Measurements from ENCODE around the gene TDO2.
"Not testable (repeated sequence)": the region's sequence is repeated elsewhere in the genome, so short reads cannot be mapped to it uniquely, and the experiment has no call there.

Gene TDO2

DNA sequence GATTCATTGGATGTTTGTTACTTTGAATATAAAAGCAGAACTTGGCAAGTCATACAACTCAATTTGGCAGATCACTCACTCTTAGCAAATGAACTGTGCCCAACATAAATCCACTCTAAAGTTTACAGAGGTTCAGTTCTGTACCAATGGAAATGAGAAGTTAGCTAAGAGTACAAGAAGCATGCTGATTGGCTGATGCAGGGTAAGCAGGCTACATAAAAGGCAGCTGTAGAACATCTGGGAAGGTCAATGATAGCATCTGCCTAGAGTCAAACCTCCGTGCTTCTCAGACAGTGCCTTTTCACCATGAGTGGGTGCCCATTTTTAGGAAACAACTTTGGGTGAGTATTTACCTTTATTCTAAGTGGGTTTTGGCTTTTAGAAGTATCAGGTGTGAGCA lies at the start of gene TDO2:
Gene TDO2, plus strand, starts transcription at position 244 of the 400 bp plus-strand sequence. Its CDS starts 63 bp downstream, at position 307.
- DNase-seq (ENCODE audit: low spot score) = no peak

DNA sequence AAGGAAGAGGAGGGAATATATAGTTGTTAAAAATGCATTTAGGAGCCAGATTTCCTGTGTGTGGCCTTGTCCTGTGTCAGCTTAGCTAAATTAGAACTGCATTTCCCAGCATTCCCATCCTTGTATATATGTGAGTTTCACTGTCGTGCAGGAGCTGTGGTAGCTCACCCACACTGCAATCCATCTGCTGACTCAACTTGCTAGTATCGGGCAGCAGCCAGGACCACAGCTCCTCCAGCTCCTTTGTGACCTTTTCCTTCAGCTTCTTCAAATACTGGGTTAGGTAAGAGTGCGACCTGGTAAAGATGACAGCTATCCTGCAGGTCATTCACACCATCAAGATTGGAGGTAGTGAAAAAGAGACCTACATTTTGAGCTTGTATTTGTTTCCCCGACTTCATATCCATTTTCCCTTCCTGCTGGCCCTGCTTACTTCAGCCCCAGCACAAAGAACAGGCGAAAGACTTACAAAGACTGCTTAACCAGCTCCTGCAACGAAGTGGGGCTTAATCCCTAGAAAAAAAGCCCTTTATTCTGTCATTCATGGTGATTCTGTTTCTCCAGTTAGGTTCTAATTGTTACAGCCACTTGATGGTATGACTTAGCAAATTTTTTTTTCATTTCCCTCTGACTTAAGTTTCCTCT lies 48.8 kb upstream of the TDO2 start:
- no peak for DNase-seq (ENCODE audit: low spot score)

DNA sequence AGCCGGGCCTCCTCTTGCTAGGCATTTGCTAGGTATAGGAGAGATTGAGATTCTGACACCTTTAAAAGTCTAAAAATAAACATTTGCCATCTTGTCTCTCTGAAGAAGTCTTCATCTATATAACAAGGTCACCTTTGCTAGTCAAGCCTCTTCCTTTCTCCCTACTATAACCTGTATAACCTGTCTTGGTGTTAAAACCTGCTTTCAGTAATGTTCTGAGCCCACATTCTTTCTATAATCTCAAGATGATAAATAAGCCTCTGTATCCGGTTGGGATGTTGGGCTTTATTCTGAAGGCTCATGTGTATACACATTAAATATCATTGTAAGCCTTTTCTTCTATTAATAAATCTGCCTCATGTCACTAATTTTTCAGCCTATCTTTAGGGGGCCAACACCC lies 47.6 kb upstream of the TDO2 start:
- no peak for DNase-seq (ENCODE audit: low spot score)

DNA sequence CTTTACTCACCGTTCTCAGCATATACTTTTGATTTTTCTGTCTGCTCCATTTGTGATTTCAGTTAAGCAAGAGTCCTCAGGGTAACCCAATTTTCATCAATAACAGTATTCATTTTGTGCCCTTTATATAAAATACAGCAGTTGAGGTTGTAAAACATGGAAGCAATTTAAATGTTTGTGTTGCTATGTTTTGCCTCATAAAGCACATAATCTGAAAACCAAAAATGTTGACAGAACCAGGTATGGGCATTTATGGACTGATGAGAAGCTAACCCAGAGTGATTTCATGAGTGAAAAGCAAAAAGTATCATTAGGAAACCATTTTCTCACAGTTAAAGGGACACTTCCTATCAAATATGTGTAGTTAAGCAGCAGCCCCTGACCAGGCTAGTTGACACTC lies 37.3 kb upstream of the TDO2 start, which contains the start of gene ASIC5:
Gene ASIC5, minus strand, starts transcription at position 101 of the 400 bp plus-strand sequence. Its CDS starts 51 bp downstream, at position 50.
- no peak for DNase-seq (ENCODE audit: low spot score)

DNA sequence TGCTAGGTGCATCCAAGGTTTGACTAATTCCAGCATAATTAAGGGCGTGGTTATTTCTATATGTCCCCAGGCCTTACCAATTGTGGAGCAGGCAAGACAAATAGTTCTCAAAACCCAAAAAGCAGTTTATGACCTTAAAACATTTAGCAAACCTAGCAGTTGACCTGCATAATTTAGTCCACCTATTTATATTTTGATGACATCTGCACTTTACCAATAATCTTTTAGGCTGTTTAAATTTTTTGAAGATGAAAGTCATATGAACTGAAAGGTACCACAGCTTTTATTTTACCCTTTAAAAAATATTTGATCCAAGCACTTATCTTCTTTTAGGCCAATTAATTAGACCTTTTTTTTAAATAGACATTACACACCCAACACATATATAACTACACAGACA lies 27.6 kb upstream of the TDO2 start:
- DNase-seq (ENCODE audit: low spot score) = no peak

DNA sequence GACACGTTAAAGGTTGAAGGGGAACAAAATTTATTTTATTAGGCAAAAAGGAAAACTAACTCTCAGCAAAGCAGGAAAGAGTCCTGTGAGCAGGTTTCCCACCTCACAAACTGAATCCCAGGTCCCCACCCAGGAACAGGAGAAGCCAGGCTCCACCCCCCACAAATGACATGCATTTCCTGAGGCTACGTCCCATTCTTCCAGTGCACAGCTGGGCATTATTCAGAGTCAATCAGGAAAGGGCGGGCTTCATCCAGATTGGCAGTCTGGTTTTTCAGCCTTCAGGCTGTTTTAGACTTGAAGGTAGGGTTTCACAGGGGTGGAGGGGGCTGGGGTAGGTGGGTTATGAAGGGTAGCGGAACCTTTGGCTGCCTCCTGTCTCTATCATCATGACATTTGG lies 25.5 kb upstream of the TDO2 start:
- DNase-seq (ENCODE audit: low spot score) = no peak

DNA sequence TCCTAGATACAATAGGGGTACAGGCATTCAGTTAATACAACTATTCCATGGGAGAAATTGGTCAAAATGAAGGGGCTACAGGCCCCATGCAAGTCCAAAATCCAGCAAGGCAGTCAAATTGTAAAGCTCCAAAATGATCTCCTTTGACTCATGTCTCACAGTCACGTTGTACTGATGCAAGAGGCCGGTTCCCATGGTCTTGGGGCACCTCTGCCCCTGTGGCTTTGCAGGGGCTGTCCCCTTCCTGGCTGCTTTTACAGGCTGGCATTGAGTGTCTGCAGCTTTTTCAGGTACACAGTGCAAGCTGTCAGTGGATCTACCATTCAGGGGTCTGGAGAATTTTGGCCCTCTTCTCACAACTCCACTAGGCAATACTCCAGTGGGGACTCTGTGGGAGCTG lies 24.9 kb upstream of the TDO2 start:
- no peak for DNase-seq (ENCODE audit: low spot score)

DNA sequence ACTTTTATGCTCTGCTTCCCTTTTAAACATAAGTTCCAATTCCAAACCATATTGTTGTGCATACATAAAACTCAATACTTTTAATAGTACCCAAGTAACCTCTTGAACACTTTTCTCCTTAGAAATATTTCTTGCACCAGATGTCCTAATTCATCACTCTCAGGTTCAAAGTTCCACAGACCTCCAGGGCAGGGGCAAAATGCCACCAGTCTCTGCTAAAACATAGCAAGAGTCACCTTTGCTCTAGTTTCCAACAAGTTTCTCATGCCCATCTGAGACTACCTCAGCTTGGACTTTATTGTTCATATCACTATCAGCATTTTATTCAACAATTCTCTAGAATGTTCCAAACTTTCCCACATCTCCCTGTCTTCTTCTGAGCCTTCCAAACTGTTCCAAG lies 23.7 kb upstream of the TDO2 start:
- no peak for DNase-seq (ENCODE audit: low spot score)

DNA sequence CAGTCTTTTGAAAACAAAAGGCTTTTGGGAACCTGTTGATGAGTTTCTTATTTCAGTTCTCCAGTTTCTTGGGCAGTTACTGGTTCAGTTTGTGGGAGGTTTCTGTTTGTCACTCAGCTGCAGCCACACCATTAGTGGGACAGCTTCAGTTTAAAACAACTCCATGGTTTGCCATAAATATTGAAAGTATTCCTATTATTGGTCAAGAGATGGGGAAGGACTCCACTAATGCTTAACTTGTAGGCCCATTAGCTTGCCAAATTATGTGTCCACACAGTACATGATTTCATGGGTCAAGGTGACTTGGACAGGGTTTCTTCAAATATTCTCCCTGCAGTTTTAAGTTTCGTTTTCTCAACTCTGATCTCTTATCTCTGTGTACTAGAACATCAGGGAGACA lies 21.9 kb upstream of the TDO2 start:
- no peak for DNase-seq (ENCODE audit: low spot score)

DNA sequence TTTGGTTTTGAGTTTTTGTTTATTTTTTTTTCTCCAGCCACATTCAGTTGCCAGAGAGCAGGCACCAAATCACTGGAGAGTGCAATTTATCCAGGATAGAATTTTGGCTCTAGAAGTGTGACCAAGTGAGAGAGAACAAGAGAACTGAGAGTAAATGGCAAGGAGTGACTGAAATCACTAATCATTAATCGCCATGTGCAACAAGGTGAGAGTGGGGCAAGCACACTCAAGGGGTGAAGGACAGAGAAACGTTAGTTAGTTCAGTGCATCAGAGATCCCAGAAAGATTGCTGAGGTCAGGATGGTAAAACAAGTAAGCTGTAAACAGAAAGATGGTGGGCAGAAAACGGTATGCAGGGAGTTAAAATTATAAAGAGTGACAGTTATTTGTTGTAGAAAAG lies 19.6 kb upstream of the TDO2 start:
- no peak for DNase-seq (ENCODE audit: low spot score)

DNA sequence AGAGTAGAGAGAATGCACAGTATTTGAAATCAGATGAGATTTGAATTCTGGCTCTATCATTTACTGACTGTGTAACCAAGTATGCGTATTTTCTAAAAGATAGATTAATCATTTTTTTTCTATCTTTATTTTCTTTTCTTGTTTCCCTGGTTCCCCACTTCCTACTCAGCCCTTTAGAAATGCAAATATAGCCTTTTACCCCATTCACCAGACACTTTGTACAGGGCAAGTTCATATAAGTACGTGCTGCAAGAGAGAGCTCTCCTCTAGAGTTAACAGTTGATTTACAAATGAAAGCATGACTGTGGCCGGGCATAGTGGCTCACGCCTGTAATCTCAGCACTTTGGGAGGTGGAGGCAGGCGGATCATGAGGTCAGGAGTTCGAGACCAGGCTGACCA lies 17.8 kb upstream of the TDO2 start:
- no peak for DNase-seq (ENCODE audit: low spot score)

DNA sequence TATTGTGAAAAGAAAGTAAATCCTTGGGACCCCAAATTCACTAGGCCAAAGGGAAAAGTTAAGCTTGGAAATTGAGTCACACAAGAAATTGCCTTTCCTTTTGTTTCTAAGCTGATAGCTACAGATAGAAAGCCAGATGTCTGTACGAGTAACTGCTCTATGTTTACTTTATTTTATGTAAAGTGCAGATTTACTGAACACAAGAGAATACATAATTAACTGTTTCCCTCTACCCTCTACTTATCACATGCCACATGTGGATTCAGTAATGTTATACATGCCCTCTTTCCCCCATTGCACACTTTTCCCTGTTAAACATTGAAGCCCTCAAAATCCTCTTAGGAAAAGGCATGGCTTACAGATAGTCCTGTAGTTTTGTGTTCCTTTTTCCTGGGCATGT lies 16.5 kb upstream of the TDO2 start:
- no peak for DNase-seq (ENCODE audit: low spot score)

DNA sequence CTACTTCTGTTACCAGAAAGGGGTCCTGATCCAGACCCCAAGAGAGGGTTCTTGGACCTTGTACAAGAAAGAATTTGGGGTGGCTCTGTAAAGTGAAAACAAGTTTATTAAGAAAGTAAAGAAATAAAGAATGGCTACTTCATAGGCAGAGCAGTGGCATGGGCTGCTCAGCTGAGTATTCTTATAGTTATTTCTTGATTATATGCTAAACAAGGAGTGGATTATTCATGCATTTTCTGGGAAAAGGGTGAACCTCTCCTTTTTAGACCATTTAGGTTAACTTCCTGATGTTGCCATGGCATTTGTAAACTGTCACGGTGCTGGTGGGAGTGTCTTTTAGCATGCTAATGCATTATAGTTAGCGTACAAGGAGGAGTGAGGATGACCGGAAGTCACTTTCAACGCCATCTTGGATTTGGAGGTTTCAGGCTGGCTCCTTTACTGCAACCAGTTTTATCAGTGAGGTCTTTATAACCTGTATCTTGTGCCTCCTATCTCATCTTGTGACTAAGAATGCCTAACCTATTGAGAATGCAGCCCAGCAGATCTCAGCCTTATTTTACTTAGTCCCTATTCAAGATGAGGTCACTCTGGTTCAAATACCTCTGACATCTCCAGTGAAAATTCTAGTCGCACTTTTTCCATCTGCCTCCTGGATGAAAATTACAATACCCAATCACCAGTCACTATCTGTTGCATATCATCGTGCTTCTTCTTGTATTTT lies 15.5 kb upstream of the TDO2 start:
- DNase-seq (ENCODE audit: low spot score) = no peak

DNA sequence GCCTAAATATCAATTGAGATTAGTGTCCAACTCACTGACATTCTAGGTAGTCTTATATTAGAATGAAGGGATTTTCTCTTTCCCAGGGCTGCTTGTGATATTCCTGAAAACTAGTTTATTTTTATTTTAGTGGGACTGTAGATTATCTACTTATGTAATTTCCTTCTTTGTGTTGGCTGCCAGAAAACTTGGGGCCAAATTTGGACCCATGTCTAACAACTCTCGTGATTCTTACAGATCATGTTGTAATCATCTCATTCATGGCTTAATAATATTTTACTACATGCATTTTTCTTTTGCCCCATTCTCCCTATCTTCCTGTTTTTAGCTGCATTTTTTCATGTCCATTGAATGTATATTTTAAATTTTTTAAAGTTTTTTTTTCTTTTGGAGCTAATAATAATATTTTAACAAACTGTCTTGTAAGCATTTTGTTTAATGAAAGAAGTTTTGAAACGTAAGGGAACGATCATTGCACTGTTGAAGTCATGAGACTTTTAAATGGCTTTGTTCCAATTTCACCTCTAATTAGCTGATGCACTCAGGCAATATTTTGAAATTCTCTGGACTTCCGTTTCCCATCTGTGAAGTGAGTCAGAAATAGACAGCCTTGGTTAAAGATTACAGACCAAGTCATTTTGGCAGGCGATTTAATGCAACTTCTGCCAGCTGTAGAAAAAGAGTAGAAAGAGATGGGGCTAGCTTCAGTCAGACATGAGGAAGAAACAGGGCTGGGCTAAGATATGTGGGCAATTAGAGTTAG lies 14.3 kb upstream of the TDO2 start:
- DNase-seq (ENCODE audit: low spot score) = no peak

DNA sequence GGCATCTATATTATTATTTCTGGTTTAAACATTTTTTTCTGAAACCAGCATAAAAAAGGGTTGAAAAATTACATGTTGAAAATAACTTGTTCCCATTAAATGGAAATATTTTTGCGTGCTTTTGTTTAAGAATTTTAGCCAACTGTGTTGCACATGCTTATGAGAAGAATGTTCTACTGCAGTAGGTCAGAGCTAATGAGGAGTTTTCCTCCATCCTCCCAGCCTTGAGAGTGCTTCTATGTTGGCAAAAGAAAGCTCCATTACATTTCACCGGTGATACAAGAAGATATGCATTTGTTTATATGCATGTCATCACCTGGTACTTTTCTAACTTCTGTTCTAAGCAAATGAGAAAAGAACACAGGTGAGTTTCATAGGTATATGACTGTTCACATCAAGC lies 13.6 kb upstream of the TDO2 start:
- no peak for DNase-seq (ENCODE audit: low spot score)

DNA sequence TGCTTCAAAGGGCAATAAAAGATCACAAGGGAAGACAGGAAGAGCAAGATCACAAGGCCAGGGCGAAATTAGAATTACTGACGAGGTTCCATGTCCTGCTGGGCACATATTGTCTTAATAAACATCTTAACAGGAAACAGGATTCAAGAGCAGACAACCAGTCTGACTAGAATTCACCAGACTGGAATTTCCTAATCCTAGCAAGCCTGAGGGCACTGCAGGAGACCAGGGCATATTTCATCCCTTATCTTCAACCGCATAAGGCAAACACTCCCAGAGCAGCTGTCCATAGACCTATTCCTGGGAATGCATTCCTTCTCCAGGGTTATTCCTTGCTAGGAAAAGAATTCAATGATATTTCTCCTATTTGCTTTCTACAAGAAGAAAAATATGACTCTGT lies 12.4 kb upstream of the TDO2 start:
- no peak for DNase-seq (ENCODE audit: low spot score)

DNA sequence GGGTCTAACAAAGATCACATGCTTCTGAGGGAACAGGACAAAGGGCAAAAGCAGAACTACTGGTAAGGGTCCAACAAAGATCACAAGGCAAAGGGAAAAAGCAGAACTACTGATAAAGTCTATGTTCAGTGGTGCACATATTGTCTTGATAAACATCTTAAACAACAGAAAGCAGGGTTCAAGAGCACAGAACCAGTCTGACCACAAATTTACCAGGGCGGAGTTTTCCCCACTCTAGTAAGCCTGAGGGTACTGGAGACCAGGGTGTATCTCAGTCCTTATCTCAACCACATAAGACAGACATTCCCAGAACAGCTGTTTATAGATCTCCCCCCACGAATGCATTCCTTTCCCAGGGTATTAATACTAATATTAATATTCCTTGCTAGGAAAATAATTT lies 5.1 kb upstream of the TDO2 start:
- DNase-seq (ENCODE audit: low spot score) = not testable (repeated sequence)

DNA sequence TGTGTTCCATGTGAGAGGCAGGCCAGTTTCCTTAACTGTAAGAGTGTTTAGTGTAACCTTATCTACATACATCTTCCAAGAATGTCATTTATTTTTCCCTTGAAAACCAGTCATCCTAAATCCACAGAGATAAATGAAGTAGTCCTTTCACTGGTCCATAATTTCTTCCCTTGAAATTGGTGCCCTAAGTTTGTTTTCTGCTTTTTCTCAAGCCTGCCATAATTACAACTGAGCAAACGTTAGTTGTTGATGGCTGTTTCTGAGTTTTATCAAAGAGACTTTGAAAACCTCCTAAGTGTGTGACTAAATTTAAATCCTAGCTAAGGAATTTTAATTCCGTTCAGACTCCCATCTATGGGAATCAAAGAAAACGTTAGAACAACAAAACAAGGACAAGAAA lies 3.6 kb upstream of the TDO2 start:
- no peak for DNase-seq (ENCODE audit: low spot score)

DNA sequence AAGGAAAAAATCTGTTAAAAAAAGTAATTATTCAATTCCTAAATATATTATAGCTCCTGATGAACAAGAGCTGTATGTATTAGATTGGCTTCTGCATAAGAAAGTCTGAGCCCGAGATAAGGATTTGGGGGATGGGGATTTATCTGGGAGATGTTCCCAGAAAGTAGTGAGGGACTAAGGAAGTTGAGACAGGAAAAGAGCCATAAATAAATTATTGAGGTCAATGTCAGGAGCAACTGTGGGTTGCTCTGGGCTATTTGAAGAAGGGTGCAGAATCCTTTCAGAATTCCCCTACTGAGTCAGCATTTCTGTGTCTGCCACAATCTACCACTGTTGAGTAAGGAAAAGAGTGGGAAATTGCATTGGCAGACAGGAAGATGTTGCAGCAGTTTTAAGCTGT lies 3.1 kb upstream of the TDO2 start:
- DNase-seq (ENCODE audit: low spot score) = no peak

DNA sequence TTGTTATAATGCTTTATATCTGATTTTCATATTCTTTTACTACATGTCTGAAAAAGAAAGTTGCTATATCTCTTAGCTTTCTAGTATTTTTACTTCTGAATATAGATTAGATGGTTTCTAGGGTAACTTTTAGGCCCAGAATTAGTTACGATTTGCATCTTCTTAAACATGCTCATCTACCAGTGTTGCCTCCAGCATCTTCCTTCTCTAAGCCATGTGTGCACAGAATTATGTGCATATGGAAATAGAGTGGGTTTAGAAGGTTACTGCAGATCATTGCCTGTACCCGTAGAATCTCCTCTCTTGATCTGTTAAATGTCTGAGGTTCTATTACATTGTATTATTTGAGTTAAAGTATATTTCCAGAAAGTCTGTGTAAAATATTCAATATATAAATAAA lies 2.5 kb upstream of the TDO2 start:
- DNase-seq (ENCODE audit: low spot score) = no peak

DNA sequence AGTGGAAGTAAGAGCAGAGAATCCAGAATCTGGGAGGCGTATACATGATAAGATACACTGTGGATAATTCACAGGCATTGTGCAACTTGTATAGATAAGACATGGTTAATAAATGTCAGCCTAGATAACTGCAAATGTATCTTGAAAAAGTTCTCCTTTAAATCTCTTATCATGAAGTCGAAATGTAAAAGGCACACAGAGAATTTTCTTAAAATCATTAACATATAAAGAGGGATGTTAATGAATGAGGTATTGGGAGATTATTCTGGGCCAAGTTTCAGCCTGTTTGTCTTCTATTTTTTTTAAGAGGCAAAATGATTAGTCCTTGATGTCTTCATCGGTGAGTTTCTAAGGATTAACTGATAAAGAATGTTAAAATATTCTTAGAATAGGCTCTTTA lies 835 bp downstream of the TDO2 start:
- DNase-seq (ENCODE audit: low spot score) = no peak

DNA sequence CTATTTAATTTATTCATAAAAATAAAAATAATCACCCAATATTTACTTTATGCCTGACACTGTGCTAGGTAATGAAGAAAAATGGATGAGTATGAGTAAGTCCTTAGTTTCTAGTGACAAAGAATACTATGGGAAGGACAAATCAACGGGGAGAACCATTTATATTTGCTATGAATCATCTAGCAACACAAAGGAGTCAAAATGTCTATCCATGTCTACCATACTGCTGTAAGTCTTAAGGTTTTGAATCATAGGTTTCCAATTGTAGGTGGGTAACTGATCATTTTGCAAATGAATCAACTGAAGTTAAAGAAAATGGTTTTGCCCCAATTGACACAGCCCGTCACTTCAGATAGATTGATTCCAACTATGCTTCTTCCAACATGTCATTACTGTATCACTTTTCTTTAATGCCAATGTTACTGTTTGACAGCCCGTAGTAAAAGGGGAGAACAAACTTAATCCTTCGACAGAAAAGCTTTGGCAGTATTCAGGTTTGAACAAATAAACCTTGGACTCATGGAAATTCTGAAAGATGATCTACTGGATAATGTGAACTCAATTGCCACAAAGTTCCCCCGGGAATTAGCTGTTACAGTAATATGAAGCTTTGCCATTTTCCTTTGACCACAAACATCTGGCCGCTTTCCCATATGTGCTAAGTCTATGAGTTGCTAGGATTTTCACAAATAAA lies 3.2 kb downstream of the TDO2 start:
- no peak for DNase-seq (ENCODE audit: low spot score)

DNA sequence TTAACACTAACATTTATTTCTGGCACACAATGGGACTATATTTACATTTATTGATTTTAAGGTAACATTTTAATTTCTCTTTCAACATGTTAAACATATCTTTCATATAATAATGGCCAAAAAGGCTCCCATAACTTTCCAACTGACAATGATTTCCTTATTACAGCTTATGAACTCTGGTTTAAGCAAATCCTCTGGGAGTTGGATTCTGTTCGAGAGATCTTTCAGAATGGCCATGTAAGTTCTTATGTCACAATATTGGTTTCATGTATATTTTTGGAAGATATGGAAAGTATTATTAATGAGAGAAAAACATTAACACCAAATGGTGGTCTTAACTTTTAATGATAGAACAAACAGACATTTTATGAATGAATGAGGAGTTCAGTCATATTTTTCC lies 4.1 kb downstream of the TDO2 start:
- no peak for DNase-seq (ENCODE audit: low spot score)

Measured in activated CD4-positive, alpha-beta T cell treated with anti-CD3 and anti-CD28 coated beads, Interleukin-2, Interleukin-4, amounts not matched to agents 100 ng/mL and 50 ng/mL, durations not matched to agents 16 hours and 8 hours (primary cell).